ENCODE data around the gene PAX8. TPM values are rescaled to one million over a fixed set of nuclear protein-coding genes. Genes with fewer than 3 reads are reported as not detected.

PAX8 gene
- total RNA-seq, 1 donor from 2014 or later = 0.60 TPM

- ATAC-seq (no peak), DNase-seq (ENCODE audit: missing footprints) (no peak)
- intact Hi-C loops (cut with DNase I) = no loop called here
Observed at GRCh38 chr2:113228991-113229716, 49.6 kb downstream of the PAX8 start.

DNA sequence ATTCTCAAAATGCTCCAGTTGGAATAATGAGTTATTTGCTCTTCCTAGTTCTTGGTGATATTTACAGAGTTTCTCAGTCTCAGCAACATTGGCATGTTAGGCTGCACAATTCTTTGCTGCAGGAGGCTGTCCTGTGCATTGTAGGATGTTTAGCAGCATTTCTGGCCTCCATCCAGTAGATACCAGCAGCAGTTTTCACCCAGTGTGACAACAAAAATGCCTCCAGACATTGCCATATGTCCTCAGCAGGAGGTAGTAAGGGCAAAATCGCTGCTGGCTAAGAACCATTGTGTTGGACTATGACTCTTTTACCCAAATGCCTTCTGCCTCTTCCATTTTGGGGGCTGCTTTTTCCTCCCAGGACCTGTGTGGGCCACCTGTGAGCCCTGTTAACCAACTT lies 50.4 kb downstream of the PAX8 start:
- no peak for ATAC-seq
- DNase-seq (ENCODE audit: missing footprints) = no peak
- intact Hi-C loops (cut with DNase I) = no loop called here

GRCh38 chr2:113227698-113228097 lies 51.0 kb downstream of the PAX8 start:
- intact Hi-C loops (cut with DNase I) = no loop called here
- ATAC-seq = no peak
- DNase-seq (ENCODE audit: missing footprints) = no peak

DNA sequence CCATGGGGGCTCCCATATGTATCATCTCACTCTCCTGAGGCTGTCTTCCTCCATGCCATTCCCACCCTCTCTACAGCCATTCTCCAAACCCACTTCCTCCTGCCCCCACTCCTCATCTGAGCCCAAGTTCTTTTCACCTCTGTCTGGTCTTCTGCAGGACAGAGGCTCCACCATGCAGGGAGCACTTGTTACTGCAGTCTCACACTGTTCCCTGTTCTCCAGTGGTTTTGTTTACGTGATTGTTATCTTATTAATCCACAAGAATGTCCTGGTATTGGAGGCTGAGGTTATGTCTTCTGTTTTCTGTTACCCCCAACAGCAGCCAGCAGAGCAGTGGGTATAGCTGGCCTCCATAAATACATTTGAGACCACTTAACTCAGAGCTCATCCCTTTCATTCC lies 51.4 kb downstream of the PAX8 start:
- intact Hi-C loops (cut with DNase I) = no loop called here

DNA sequence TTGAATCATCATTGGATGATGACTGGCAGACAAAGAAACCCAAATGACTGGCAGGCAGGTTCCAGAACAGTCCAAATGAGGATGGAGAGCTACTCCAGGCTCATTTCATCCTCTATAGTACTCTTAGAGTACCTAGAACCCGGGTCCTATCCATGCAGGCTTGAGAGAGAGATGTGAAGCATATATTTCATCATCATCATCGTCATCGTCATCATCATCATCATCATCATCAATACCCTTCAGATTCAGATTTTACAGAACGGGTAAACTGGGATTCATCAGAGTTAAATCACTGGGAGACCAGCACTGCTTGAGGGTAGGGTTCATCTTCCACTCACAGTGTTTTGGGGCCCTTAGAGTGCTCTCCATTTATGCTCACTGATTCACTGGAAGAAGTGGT lies 52.3 kb downstream of the PAX8 start:
- DNase-seq (ENCODE audit: missing footprints) (no peak), ATAC-seq (no peak)
- intact Hi-C loops (cut with DNase I) = no loop called here

More for the DNA sequence above, 51.4 kb downstream of the PAX8 start:
- no peak for DNase-seq (ENCODE audit: missing footprints)
- no peak for ATAC-seq

GRCh38 chr2:113225263-113226259 lies 53.2 kb downstream of the PAX8 start:
- intact Hi-C loops (cut with DNase I) = no loop called here
- ATAC-seq (peak; percentile 38), DNase-seq (ENCODE audit: missing footprints) (no peak)

DNA sequence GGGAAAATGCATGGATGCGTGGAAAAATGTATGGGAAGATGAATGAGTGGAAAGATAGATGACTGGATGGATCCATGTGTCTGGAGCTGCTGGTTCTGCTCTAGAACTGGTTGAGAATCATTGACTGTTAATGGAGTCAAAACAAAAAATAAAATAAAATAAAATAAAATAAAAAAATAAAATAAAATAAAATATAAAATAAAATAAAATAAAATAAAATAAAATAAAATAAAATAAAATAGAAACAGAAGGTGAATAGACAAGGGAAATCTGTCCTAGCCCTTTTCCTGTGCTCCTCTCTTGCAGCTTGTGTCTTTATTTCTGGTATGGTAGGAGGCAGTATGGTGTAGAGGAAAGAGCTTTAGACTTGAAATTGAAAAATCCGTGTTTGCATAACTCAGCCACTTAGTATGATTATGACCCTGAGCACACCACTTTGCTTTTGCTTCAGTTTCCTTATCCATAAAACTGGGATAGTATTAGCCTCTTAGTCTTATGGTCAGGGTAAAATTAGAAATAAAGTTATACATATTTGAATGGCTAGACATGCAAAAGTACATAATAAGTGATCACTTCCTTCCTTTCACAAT lies 54.0 kb downstream of the PAX8 start:
- ATAC-seq (no peak), DNase-seq (ENCODE audit: missing footprints) (no peak)
- intact Hi-C loops (cut with DNase I) = no loop called here

- DNase-seq (ENCODE audit: missing footprints) (no peak), ATAC-seq (no peak)
- intact Hi-C loops (cut with DNase I) = no loop called here
Observed at GRCh38 chr2:113223813-113224212, 54.9 kb downstream of the PAX8 start.

DNA sequence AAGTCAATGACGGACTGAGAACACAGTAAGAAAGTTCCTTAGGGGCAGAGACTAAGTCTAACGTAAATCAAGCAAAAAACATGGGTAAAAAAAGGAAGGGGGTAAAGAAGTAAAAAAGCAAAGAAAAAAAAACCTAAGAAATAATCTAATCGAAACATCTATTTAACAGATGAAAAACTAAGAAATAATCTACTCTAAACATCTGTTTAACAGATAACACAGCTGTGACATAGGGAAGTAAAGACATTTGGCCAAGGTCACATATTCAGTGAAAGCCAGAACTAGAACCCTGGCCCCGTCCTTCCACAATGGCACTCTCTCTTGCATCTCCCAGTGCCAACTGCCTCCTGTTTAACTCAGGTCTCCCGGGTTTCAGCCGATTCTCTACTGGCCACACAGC lies 56.9 kb downstream of the PAX8 start:
- DNase-seq (ENCODE audit: missing footprints) = no peak
- intact Hi-C loops (cut with DNase I) = no loop called here
- ATAC-seq = no peak

- DNase-seq (ENCODE audit: missing footprints) (no peak), ATAC-seq (no peak)
- intact Hi-C loops (cut with DNase I) = no loop called here
Observed at GRCh38 chr2:113220970-113221708, 57.6 kb downstream of the PAX8 start.

DNA sequence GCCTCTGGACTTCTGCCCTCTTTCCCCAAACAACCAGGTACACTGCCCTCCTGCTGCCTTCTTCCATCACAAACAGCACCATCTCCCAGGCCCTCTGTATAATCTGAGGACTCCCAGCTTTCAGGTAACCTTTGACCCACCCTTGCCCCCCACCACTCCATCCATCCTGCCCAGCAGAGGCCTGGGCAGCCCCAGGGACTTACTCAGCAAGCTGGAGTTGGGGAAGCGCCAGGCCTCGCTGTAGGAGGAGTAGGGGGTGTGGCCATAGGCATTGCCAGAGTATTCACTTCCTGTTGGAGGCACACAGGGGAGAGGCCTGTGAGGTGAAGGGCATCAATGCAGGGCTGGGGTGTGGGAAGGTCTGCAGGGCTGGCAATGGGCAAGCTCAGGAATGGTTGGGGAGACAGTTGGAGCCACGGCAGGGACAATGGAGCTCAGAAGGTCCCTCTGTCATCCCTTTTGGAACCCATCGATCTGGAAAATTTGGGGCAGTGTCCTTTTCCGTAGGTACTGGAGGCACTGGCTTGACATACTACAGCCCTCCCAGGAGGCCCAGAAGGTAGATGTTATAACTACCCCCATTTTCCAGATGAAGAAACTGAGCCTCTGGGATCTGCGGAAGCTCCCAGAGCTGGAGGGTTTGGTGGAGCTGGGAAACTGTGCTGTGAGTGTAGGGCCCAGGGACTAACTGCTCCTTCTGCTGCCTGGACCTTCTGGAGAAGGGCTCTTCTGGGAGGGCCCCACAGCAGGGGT lies 58.7 kb downstream of the PAX8 start:
- DNase-seq (ENCODE audit: missing footprints) (peak; percentile 86), ATAC-seq (peak; percentile 61)
- intact Hi-C loops (cut with DNase I) = no loop called here

GRCh38 chr2:113219525-113219888 lies 59.2 kb downstream of the PAX8 start:
- ATAC-seq (no peak), DNase-seq (ENCODE audit: missing footprints) (no peak)
- intact Hi-C loops (cut with DNase I) = no loop called here

DNA sequence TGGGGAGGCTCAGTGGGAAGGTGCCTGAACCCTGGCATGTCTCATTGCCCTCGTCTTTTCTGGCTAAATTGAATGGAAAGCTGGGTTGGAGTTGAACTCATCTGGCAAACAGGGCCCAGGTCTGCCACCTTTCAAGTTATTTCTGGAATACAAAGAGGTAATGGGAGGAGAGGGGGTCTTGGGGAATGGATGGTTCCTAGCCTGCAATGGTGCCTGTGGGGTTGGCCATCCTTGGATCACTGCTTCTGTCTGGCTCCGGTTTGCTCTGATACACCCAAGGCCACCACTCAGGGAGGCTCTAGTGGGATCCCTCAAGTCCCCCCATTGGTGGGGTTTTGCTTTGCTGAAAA lies 59.7 kb downstream of the PAX8 start:
- ATAC-seq (no peak), DNase-seq (ENCODE audit: missing footprints) (no peak)
- intact Hi-C loops (cut with DNase I) = no loop called here

DNA sequence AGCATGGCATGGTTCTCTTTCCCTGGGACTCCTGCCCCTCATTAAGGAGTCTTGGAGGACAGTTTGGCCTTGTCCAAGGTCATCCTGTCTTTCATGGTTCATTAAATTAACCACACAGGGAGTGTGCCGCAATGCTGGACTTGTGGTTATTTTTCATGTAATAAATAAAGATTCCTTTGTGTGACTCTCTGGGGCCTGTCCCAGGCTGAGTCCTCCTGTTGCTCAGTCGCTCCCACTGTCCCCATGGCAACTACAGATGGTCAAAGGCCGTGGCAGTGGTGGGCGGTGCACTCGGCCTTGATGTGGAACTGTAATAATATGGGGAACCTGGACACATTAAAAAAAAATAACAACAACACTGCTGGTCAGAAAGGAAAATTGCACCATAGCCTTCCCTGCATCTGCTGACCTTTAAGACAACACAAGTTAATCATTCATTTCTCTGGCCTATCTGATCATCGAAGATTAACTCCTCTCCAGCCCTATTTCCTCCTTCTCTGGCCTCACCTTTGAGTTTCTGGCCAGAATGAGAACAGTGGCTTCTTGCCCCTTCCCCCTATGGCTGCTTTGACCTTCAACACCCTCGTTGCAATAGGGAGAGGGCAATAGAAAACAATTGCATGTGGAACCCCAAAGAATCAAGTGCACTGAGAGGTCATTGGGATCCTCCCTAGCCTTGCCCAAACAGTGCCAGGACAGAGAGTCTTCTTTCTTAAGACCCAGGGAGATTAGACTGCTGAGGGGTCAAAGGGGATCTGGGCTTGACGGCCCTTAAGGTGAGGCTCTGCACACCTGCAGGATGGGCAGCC lies 60.2 kb downstream of the PAX8 start:
- intact Hi-C loops (cut with DNase I) = no loop called here
- DNase-seq (ENCODE audit: missing footprints) (no peak), ATAC-seq (peak; percentile 70)

DNA sequence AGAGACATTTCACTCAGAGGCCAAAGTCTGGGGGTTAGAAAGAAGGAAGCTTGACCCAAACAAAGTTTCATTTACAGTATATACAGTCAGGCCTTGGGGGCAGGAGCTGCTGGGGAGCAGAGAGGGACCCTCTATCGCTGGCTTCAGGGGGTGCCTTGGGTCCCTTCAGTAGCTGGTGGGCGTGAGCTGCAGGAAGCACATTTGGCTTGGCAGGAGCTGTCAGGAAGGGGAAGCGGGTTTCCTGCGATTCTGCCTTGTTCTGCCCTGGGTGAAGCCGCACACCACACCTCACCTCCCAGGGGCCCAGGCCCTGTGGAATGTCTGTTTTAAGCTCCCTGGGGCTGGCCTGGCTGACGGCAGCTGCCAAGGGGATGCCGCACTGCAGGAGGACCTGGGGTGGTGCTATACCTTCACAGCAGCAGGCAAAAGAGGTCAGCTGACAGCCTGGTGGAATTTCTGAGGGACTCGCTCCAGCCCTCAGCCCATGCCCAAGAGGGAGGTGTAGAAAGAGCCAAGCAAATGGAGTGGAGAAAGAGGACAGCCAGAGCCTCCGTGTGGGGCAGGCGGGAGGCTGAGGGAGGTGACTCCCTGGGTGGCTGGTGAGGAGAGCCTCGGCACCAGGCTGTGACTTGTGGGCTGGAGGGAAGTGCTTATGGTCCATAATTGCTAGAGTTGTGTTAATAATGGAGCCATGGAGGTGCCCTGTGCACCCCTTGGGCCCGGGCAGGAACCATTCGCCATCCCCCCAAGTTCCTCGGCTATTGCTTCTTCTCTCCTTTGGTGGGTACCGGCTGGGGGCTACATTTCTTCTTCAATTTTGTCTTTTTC lies 61.1 kb downstream of the PAX8 start:
- peak; percentile 45 for ATAC-seq
- intact Hi-C loops (cut with DNase I) = no loop called here
- DNase-seq (ENCODE audit: missing footprints) = no peak

DNA sequence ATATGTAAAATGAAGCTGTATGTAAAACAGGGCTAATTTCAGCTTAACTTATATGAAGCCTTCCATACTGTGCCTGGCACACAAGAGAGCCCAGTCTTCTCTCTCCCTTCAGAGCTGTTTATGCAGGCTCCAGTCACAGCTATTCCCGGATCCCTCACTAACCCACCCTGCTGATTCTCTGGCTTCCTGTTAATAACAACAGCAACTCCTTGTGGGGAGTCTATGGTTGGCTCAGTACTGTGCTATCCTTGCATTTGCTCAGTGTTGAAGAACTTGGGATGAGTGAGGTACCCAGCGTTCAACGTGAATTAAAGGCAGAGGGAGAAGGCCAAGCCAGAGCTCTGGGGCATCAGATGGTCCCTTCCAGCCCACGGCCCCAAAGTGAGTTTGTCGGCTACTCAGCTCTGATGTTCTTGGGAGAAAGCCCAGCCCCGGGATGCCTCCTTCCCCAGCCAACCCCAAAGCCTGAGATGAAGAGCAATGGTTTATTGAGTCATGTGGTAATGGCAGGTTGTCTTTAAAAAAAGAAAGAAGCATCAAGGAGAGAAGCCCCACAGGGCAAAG lies 61.7 kb downstream of the PAX8 start:
- DNase-seq (ENCODE audit: missing footprints) = no peak
- no peak for ATAC-seq
- intact Hi-C loops (cut with DNase I) = no loop called here

DNA sequence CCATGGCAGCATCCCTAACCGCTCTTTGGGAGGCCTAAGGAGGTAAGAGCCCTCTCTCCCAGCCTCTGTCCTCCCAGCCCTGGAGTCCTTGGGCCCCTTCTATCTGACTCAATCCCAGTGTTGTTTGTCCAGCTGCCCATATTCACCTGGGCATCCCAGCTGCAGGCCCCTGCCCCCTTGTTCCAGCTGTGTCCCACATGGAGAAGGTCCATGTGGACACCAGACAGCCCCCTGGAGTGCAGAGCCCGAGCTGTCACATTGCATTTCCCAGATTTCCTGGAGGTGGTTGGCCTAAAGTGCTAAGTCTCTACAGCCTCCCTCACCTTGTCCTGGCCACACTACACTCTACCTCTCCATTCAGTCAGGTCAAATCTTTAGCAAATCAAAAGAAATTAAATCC lies 62.4 kb downstream of the PAX8 start:
- no peak for ATAC-seq
- no peak for DNase-seq (ENCODE audit: missing footprints)
- intact Hi-C loops (cut with DNase I) = no loop called here
